ENCODE data around the gene MPIG6B.

DNA sequence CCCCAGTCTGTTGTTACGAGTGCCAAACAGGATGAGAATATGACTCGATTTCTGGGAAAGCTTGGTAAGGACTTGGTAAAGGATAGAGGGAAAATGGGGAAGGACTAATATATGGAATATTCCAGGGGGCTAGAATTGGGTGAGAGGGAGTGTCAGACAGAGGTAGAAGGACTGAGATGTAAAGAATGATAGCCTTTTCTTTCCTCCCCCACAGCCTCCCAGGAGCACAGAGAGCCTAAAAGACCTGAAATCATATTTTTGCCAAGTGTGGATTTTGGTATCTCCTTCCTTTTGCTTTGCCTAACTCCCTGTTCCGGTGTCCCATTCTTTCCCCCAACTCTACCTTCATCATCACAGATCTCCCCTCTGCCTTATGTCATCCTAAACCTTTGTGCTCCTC, 19.7 kb downstream of the MPIG6B start:
- TF ChIP-seq, protein P1, sequence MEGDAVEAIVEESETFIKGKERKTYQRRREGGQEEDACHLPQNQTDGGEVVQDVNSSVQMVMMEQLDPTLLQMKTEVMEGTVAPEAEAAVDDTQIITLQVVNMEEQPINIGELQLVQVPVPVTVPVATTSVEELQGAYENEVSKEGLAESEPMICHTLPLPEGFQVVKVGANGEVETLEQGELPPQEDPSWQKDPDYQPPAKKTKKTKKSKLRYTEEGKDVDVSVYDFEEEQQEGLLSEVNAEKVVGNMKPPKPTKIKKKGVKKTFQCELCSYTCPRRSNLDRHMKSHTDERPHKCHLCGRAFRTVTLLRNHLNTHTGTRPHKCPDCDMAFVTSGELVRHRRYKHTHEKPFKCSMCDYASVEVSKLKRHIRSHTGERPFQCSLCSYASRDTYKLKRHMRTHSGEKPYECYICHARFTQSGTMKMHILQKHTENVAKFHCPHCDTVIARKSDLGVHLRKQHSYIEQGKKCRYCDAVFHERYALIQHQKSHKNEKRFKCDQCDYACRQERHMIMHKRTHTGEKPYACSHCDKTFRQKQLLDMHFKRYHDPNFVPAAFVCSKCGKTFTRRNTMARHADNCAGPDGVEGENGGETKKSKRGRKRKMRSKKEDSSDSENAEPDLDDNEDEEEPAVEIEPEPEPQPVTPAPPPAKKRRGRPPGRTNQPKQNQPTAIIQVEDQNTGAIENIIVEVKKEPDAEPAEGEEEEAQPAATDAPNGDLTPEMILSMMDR (IDR thresholded peaks at IDR 0.05), result no peak
- TF ChIP-seq EP300 (IDR thresholded peaks at IDR 0.05) (no peak), POLR2A (IDR thresholded peaks at IDR 0.05) (no peak)

All from sigmoid colon (tissue), 4 donors.